Activated T-cell treated with anti-CD3 and anti-CD28 coated beads, Interleukin-2, amount 50 U/mL, for 72 hours (primary cell): ENCODE data around the gene FCER1G. TPM values are rescaled to one million over a fixed set of nuclear protein-coding genes. Genes with fewer than 3 reads are reported as not detected.
A peak's percentile ranks its signal among the peaks of the same experiment; 100 is the strongest.

Experiments used
- ATAC-seq, 2 donors: fragments of 150-1000 bp; cut with Tn5 transposase; replicated peaks in 1 of 2; 2 replicates each; pipeline ENCODE4 v1.10.0; 2021; ENCODE audit warnings: moderate library complexity in 2 of 2, mild to moderate bottlenecking in 1 of 2
- DNase-seq, 2 donors: peaks; one replicate each; pipeline ENCODE4 v3.0.0; 2021 to 2022; ENCODE audit warnings: mixed read lengths in 1 of 2
- H3K27ac Mint-ChIP-seq: one replicate; pipeline ENCODE4 v1.8.0; 2022; ENCODE audit warnings: mild to moderate bottlenecking, moderate library complexity, mixed read lengths
- H3K27me3 Mint-ChIP-seq: one replicate; pipeline ENCODE4 v1.8.0; 2022; ENCODE audit warnings: low read depth, mixed read lengths
- H3K36me3 Mint-ChIP-seq, 2 donors: one replicate each; pipeline ENCODE4 v1.8.0; 2022; ENCODE audit warnings: mixed read lengths in 2 of 2, mild to moderate bottlenecking in 1 of 2; ENCODE audit not compliant: insufficient read depth in 2 of 2
- H3K4me1 Mint-ChIP-seq: one replicate; pipeline ENCODE4 v1.8.0; 2022; ENCODE audit warnings: low read depth, mixed read lengths
- H3K4me3 Mint-ChIP-seq, 2 donors: one replicate each; pipeline ENCODE4 v1.8.0; 2022; ENCODE audit warnings: mild to moderate bottlenecking in 2 of 2, mixed read lengths in 2 of 2, moderate library complexity in 2 of 2
- H3K9me3 Mint-ChIP-seq, 2 donors: one replicate each; pipeline ENCODE4 v1.8.0; 2022; ENCODE audit warnings: mixed read lengths in 2 of 2
- total RNA-seq, 2 donors: library from RNA; stranded (reverse); gene quantifications; one replicate each; pipeline ENCODE4 v1.2.3, GENCODE V29; 2022

FCER1G gene
- total RNA-seq, 2 donors from 2014 or later: 1.8 to 3.7 TPM

DNA sequence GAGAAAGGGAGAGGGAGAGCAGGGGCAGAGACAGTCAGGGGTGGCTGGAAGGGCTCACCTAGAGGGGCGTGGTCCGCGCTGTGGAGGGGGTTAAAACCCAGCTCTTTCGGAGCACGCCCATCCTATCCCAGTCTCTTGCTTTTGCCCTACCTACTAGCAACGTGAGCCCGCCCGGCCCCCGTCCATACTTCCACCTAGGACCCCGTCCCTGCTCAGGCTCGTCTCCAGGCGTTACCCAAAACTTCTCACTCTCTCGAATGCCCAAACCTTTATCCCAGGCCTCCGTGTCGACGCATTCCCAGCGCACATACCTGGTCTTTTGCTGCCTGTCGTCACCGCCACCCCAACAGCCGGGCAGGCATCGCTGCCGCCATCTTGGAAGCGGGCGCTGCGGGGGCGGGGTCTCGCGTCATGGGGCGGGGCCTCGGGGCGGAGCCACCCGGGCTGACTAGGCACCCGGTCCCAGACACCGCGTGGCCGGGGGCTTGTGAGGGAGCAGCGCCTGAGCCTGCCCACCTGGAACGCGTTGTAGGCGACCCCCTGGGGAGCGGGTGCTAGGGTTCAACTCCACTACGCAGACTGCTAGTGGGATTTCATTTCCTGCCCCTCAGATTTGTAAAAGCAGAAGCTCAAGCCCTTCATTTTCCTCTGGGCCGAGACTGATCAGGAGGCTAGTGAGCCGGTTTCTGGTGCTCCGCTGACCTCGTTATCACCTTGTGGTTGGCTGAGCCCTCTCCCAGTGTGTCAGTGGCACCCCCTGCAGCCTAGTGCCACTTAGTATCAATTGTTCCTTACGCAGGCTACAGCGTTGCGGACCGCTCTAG, 37.8 kb upstream of the FCER1G start, which contains the start of gene B4GALT3:
Gene B4GALT3 (minus strand): TSS at position 396 of the 824 bp plus-strand sequence. CDS start 1,447 bp downstream, outside the sequence.
- peaks cover 8 to 30% of the 10 kb centered on the region in 2 donors for H3K36me3 Mint-ChIP-seq
- ATAC-seq: peak; percentile 87
- no peaks in the 10 kb centered on the region for H3K27me3 Mint-ChIP-seq
- peak within 1 kb of the TSS; percentile 93 to 95 for H3K4me3 Mint-ChIP-seq
- H3K27ac Mint-ChIP-seq: peak within 1 kb of the TSS; percentile 94
- DNase-seq: peak; percentile 94 to 99
- H3K4me1 Mint-ChIP-seq: peaks cover 78% of the 10 kb centered on the region
- H3K9me3 Mint-ChIP-seq: no peaks in the 10 kb centered on the region

DNA sequence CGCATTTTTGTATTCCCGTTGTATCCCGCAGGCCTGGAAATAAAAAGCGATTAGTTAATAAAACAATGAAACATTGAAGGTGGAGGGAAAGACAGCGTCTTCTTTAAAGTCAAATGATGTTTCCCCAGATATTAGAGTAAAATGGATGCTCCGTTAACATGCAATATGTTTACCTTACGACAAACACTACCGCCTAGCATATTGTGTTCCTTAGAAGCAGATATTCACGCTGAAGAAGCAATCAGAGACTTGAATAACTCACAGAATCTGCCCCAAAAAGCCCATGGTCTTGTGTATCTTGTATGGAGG, 37.2 kb upstream of the FCER1G start:
- ATAC-seq (no peak), DNase-seq (no peak)
- Mint-ChIP-seq H3K4me1 (peaks cover 78% of the 10 kb centered on the region), H3K27me3 (no peaks in the 10 kb centered on the region), H3K4me3 (peak overlapping the region; percentile 93 to 95), H3K27ac (peak overlapping the region; percentile 25), H3K9me3 (no peaks in the 10 kb centered on the region), H3K36me3 (peaks cover 8 to 26% of the 10 kb centered on the region in 2 donors)

DNA sequence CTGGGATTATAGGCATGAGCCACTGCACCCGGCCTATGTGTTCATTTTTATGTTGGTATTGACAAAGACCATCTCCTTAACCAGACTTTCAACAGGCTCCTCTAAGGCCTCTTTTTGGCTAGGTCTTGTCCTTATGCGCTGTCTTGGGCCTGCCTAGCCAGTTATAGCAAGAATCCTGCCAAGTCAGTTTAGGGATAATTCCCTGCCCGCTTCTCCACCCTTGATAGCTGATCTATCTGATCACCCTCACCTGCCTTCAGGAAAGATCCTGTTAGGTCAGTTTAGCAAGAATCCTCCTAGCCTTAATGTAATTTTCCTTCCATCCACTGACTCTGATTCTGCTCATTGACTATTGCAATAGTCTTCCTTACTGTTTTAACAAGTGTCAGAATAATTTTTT, 35.4 kb upstream of the FCER1G start:
- DNase-seq (no peak), ATAC-seq (no peak)
- peak overlapping the region; percentile 3 for H3K27ac Mint-ChIP-seq
- H3K27me3 Mint-ChIP-seq: no peaks in the 10 kb centered on the region
- no peak overlapping the region for H3K4me3 Mint-ChIP-seq
- no peaks in the 10 kb centered on the region for H3K9me3 Mint-ChIP-seq
- peaks cover 5 to 9% of the 10 kb centered on the region in 2 donors for H3K36me3 Mint-ChIP-seq
- peaks cover 81% of the 10 kb centered on the region for H3K4me1 Mint-ChIP-seq

DNA sequence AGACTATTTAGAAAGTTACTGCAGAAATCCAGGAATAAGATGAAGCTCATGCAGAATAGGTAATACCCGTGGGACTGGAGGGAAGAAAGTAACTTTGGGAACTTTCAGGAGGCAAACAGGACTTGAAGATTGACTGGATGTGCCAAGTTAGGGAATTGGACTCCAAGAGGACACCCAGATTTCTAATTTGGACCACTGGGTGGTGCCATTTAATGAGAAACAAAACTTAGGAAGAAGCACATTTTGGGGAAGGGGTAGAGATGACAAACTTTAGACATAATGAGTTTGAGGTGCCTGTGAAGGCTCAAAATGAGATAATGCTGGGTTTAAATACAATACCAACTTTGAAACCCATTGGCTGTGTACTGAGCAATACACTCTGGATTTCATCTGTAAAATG, 34.5 kb upstream of the FCER1G start:
- Mint-ChIP-seq H3K4me3 (peak overlapping the region in 1 of 2 donors; percentile 25), H3K4me1 (peaks cover 81% of the 10 kb centered on the region), H3K9me3 (no peaks in the 10 kb centered on the region), H3K36me3 (peaks cover 0 to 5% of the 10 kb centered on the region in 2 donors), H3K27ac (peak overlapping the region; percentile 31), H3K27me3 (no peaks in the 10 kb centered on the region)
- ATAC-seq (no peak), DNase-seq (no peak)

DNA sequence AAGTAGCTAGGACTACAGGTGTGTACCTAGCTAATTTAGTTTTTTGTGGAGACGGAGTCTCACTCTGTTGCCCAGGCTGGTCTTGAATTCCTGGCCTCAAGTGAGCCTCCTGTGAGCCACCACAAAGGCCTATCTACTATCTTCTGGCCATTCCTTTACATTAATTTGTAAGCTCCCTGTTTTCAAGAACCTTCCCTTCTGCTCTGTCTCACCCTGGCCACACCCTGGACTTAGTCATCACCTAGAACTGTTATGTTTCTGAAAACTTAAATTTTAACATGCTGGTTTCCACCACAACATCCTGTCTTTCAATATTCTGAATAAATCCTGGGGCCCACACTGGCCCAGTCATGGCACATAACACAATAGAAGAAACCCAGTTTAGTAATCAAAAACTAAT, 32.9 kb upstream of the FCER1G start:
- Mint-ChIP-seq H3K36me3 (peaks cover 0 to under 1% of the 10 kb centered on the region in 2 donors), H3K9me3 (no peaks in the 10 kb centered on the region), H3K4me3 (peak overlapping the region; percentile 64 to 81), H3K27me3 (no peaks in the 10 kb centered on the region), H3K27ac (peak overlapping the region; percentile 65), H3K4me1 (peaks cover 86% of the 10 kb centered on the region)
- peak; percentile 69 to 75 for DNase-seq
- peak; percentile 71 to 75 for ATAC-seq

DNA sequence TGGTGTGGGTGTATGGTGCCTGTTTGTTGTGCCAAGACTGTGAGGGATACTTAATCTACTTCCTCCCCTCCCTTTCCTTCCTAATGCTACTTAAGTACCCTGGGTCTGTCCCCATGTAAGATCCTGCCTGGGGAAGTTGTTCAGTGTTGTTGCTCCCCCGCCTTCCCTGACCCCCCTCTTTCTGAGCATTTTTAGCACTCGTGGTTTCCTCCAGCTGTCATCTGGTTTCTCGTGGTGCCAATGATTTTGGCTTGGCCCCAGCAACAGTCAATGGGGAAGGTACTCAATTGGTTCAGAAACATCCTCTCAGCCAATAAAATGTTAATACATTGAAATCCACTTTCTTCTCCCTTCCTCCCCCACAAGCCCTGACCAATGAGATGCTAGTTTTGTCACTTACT, 29.8 kb upstream of the FCER1G start:
- DNase-seq (peak; percentile 76 to 78), ATAC-seq (peak; percentile 75 to 76)
- peaks cover 0 to 3% of the 10 kb centered on the region in 2 donors for H3K9me3 Mint-ChIP-seq
- peak overlapping the region; percentile 67 to 83 for H3K4me3 Mint-ChIP-seq
- H3K4me1 Mint-ChIP-seq: peaks cover 81% of the 10 kb centered on the region
- peak overlapping the region; percentile 95 for H3K27ac Mint-ChIP-seq
- no peaks in the 10 kb centered on the region for H3K36me3 Mint-ChIP-seq
- H3K27me3 Mint-ChIP-seq: no peaks in the 10 kb centered on the region

DNA sequence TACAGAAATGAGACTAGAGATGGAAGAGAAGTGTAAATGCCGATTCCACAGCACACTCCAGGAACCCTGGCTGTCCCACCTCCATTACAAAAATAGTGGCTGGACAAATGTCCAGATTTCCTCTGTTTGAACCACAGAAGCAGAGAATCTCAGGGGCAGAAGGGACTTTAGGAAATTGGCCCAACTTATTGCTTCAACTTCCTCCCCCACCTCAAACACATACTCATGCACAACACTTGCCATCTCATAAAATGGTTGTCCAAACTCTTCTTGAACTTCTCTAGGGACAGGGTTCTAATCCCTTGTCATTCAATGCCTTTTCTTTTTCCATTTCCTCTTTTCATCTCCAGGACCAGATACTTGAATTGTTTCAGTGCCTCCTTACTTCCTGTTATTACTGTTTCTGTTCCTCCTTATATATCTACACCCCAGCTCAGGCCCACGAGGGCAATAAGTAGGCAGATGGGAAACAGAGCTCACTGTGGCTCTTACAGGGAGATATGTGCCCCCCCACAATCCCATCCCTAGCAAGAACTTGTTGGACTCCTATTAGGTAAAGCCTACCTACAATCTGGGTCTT, 29.3 kb upstream of the FCER1G start:
- DNase-seq (no peak), ATAC-seq (no peak)
- H3K27me3 Mint-ChIP-seq: no peaks in the 10 kb centered on the region
- peak overlapping the region; percentile 67 to 83 for H3K4me3 Mint-ChIP-seq
- H3K4me1 Mint-ChIP-seq: peaks cover 76% of the 10 kb centered on the region
- no peaks in the 10 kb centered on the region for H3K36me3 Mint-ChIP-seq
- peak overlapping the region; percentile 95 for H3K27ac Mint-ChIP-seq
- H3K9me3 Mint-ChIP-seq: peaks cover 0 to 3% of the 10 kb centered on the region in 2 donors

DNA sequence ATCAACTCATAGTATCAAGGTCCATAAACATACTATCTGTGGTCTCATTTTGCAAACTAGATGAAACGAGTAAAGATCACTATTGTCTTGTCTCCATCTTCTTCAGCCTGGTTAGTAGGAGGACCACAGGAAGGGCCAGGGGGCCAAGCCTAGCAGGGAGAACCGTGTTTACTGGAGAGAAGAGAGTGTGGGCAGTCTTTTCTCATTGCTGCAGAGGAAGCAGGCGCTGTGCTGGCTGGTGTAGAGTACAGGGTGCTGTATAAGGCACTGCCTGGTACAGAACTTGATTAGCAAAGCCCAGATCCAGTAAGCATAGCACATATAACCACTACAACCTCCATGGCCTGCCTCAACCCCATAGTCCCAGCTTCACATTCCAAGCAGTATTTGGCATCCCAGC, 27.8 kb upstream of the FCER1G start:
- no peak for DNase-seq
- Mint-ChIP-seq H3K4me3 (no peak overlapping the region), H3K36me3 (no peaks in the 10 kb centered on the region), H3K27ac (peak overlapping the region; percentile 43), H3K9me3 (peaks cover 0 to 3% of the 10 kb centered on the region in 2 donors), H3K4me1 (peaks cover 62% of the 10 kb centered on the region), H3K27me3 (no peaks in the 10 kb centered on the region)
- no peak for ATAC-seq

DNA sequence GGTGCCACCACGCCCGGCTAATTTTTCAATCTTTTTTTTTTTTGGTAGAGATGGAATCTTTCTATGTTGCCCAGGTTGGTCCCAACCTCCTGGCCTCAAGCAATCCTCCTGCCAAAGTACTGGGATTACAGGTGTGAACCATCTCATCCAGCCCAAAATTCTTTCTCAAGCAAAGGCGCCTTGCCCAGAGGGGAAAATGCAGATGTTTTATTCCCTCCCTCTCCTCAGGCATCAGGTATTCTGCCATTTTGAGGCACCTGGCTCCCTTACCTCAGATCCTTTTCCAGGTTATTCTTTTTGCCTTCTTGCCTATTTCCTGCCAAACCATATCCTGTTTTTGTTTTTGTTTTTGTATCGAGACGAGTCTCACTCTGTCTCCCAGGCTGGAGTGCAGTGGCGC, 26.7 kb upstream of the FCER1G start:
- peaks cover 0 to 3% of the 10 kb centered on the region in 2 donors for H3K9me3 Mint-ChIP-seq
- H3K4me1 Mint-ChIP-seq: peaks cover 59% of the 10 kb centered on the region
- H3K36me3 Mint-ChIP-seq: no peaks in the 10 kb centered on the region
- H3K4me3 Mint-ChIP-seq: no peak overlapping the region
- ATAC-seq (no peak), DNase-seq (no peak)
- no peaks in the 10 kb centered on the region for H3K27me3 Mint-ChIP-seq
- peak overlapping the region; percentile 5 for H3K27ac Mint-ChIP-seq

DNA sequence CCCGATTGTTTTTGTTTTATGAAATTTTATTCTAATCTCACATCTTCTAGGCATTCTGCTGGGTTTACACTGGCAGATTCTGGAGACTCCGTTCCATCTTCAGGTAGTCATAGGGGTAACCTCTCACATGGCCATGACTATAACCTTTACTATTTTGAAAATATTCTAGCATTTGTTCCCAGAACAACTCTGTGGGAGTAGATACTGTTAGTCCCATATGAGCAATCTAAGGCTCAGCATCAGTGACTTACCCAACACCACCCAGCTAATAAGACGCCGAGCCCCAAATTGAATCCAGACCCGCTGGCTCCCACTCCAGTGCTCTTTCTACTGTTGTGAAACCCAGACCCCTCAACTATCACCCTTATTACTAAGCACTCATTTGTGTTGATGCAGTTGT, 26.1 kb upstream of the FCER1G start:
- Mint-ChIP-seq H3K27ac (no peak overlapping the region), H3K4me1 (peaks cover 53% of the 10 kb centered on the region)

DNA sequence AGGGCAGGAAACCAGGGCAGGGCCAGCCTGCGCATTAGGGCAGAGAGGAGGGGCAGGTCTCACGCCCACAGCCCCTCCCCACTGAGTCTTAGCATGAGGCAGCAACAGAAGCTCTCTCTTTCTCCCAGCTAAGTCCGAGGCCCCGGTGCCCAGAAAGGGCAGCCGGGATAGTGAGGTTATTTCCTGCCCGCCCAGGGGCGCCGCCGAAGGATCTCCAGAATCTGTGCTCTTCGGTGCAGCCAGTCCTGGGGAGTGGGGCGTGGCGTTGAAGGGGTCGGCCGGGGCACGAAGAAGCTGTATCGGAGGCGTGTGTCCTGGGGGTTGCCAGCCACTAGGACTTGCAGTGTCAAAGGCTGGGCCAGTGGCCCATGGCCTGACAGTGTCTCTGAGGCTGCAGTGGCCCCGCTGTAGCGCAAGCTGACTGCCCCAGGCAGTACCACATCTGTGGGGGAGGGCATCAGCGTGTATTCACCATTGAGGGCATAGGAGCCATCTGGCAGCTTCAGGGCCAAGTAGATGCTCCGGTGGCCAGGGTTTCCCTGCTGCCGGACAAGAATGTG, 24.1 kb upstream of the FCER1G start:
- ATAC-seq: no peak
- Mint-ChIP-seq H3K4me1 (peaks cover 40% of the 10 kb centered on the region), H3K36me3 (no peaks in the 10 kb centered on the region), H3K9me3 (peaks cover 0 to 3% of the 10 kb centered on the region in 2 donors), H3K27me3 (no peaks in the 10 kb centered on the region), H3K4me3 (no peak overlapping the region), H3K27ac (no peak overlapping the region)
- no peak for DNase-seq

More for the DNA sequence above, 26.1 kb upstream of the FCER1G start:
- Mint-ChIP-seq H3K4me3 (no peak overlapping the region), H3K9me3 (peaks cover 0 to 3% of the 10 kb centered on the region in 2 donors), H3K36me3 (no peaks in the 10 kb centered on the region), H3K27me3 (no peaks in the 10 kb centered on the region)
- no peak for ATAC-seq
- no peak for DNase-seq

DNA sequence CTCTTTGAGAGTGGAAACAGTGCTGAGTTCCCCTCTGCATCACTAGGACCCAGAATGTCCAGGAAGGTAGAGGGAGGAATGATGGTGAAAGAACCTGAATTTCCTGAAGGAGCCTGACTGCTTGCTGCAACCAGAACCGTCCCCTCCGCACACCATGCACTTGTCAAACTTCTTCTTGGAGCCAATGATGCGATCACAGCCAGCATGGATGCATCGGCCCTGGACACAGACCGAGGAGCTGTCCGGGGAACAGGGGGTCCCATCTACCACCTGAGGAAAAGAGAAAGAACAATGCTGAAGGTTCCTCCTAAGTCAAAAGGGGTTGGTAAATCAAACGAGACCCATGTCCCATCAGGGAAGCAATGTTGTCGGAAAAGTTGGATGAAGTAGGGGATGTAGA, 23.1 kb upstream of the FCER1G start:
- Mint-ChIP-seq H3K9me3 (peaks cover 0 to 3% of the 10 kb centered on the region in 2 donors), H3K36me3 (no peaks in the 10 kb centered on the region), H3K27me3 (no peaks in the 10 kb centered on the region), H3K4me3 (no peak overlapping the region), H3K4me1 (peaks cover 30% of the 10 kb centered on the region), H3K27ac (no peak overlapping the region)
- no peak for DNase-seq
- ATAC-seq: no peak
